PC-3 (cell line): Measurements from ENCODE around the gene RFT1. TPM values are rescaled to one million over a fixed set of nuclear protein-coding genes. Genes with fewer than 3 reads are reported as not detected.

Experiments used
- ATAC-seq: fragments of 200-7000 bp; cut with Tn5 transposase; 2 replicates; pipeline ENCODE4 v1.9.1; 2020; ENCODE audit warnings: mild to moderate bottlenecking, moderate library complexity
- BruUV-seq: library from RNA; stranded (reverse); fragments of 400-500 nt; replicated peaks from 2 replicates; lab custom pipeline; 2021; lab: Mats Ljungman, UMichigan
- CTCF ChIA-PET: fragments of 300-600 bp; sonication (Branson Sonifier 250); formaldehyde crosslinking; loops from one replicate; lab custom pipeline; 2022; ENCODE audit warnings: antibody characterized with exemption; lab: Charles Lee
- POLR2A ChIA-PET: fragments of 300-600 bp; sonication (Branson Sonifier 250); formaldehyde crosslinking; loops from one replicate; lab custom pipeline; 2022; ENCODE audit warnings: antibody characterized with exemption; ENCODE audit not compliant: unreplicated experiment; lab: Charles Lee
- DNase-seq: peaks from one replicate; pipeline ENCODE4 v3.0.0-alpha.2; 2015
- H2AFZ ChIP-seq: fragments of 300-600 bp; sonication (generic); 2 replicates; pipeline ENCODE4 v1.6.0; 2016; ENCODE audit warnings: antibody characterized with exemption, low read length
- H3F3A ChIP-seq: fragments of 300-600 bp; sonication (generic); one replicate; pipeline ENCODE4 v1.6.0; 2017; ENCODE audit warnings: antibody characterized with exemption, low read length, control low read depth, mild to moderate bottlenecking; ENCODE audit not compliant: unreplicated experiment
- H3K27ac ChIP-seq: fragments of 300-600 bp; sonication (generic); 2 replicates; pipeline ENCODE4 v1.5.1; 2016; ENCODE audit warnings: mild to moderate bottlenecking, low read length
- H3K27me3 ChIP-seq: fragments of 300-600 bp; sonication (generic); 2 replicates; pipeline ENCODE4 v1.6.1; 2016; ENCODE audit warnings: low read length, mixed read lengths
- H3K36me3 ChIP-seq: fragments of 300-600 bp; sonication (generic); 2 replicates; pipeline ENCODE4 v1.6.1; 2016; ENCODE audit warnings: low read depth, mixed run types, low read length, mixed read lengths
- H3K4me1 ChIP-seq: fragments of 300-600 bp; sonication (generic); 2 replicates; pipeline ENCODE4 v1.5.1; 2016; ENCODE audit warnings: low read length; ENCODE audit not compliant: insufficient read depth
- H3K4me2 ChIP-seq: fragments of 300-600 bp; sonication (generic); 2 replicates; pipeline ENCODE4 v1.6.0; 2016; ENCODE audit warnings: low read length
- H3K4me3 ChIP-seq: fragments of 300-600 bp; sonication (generic); 2 replicates; pipeline ENCODE4 v1.5.1; 2016; ENCODE audit warnings: mild to moderate bottlenecking, low read length, mixed read lengths
- H3K79me2 ChIP-seq: fragments of 300-600 bp; sonication (generic); 2 replicates; pipeline ENCODE4 v1.6.1; 2017; ENCODE audit warnings: low read length, mixed read lengths
- H3K9ac ChIP-seq: fragments of 300-600 bp; sonication (generic); 2 replicates; pipeline ENCODE4 v1.6.0; 2016; ENCODE audit warnings: mild to moderate bottlenecking, low read length
- H3K9me2 ChIP-seq: fragments of 300-600 bp; sonication (generic); replicated peaks from 2 replicates; pipeline ENCODE4 v1.6.1; 2016; ENCODE audit warnings: mixed run types, low read length, mixed read lengths
- H3K9me3 ChIP-seq: fragments of 300-600 bp; sonication (generic); 2 replicates; pipeline ENCODE4 v1.6.1; 2016; ENCODE audit warnings: low read length, mixed read lengths
- H4K20me1 ChIP-seq: fragments of 300-600 bp; sonication (generic); 2 replicates; pipeline ENCODE4 v1.6.1; 2016; ENCODE audit warnings: low read length, mixed read lengths
- EZH2 ChIP-seq: fragments of 300-600 bp; sonication (generic); IDR thresholded peaks from one replicate; pipeline ENCODE4 v1.6.1; 2017; ENCODE audit warnings: antibody characterized with exemption, mild to moderate bottlenecking, low read length; ENCODE audit not compliant: unreplicated experiment
- EZH2phosphoT487 ChIP-seq: fragments of 300-600 bp; sonication (generic); IDR thresholded peaks from 2 replicates; pipeline ENCODE4 v1.6.1; 2018; ENCODE audit warnings: mild to moderate bottlenecking, antibody characterized with exemption, low read length, borderline replicate concordance
- intact Hi-C: fragments of 100-400 bp; cut with micrococcal nuclease; formaldehyde crosslinking; loops from 2 replicates; pipeline ENCODE4 v1.9.0; 2023
- total RNA-seq: library from RNA; depleted of rRNA; stranded (reverse); fragments of >200 nt; gene quantifications from 2 replicates; pipeline ENCODE4 v1.2.3, GENCODE V29; 2014
- TF ChIP-seq, protein P1 (sequence below): fragments of 300-600 bp; sonication (generic); conservative IDR thresholded peaks from 2 replicates; pipeline ENCODE4 v1.5.1; 2017; ENCODE audit warnings: antibody characterized with exemption, low read depth, mild to moderate bottlenecking, low read length

Gene RFT1
- total RNA-seq, 1 experiment from 2014 or later = 24.6 TPM

DNA sequence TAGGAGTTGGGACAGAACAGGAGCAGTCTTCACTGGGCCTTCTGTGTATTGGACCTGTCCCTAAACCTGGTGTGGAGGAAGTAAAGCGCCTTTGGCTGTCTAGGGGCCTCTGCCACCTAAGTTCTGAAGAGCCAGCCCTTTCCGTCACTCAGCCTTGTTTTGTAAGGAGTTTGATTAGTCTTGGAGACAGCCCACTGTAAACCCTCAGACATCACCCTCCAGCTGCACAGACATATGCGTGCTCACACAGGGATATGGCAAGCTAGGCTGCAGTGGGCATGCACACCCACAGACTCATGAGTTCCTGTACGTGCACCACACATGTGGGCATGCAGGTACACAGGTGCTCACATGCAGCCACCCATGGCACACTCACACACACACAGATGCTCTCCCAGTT lies 36.0 kb upstream of the RFT1 start:
- no peak for DNase-seq
- H3K36me3 ChIP-seq = no peaks in the 10 kb centered on the region; the same call in 1 of the 2 replicates
- H3K9me3 ChIP-seq = no peaks in the 10 kb centered on the region
- peaks cover 88% of the 10 kb centered on the region for H3K79me2 ChIP-seq
- no peak overlapping the region for H3K4me3 ChIP-seq
- ChIA-PET POLR2A (no interaction called here), CTCF (no interaction called here)
- no peak for ATAC-seq
- intact Hi-C loops = no loop called here
- H3K9me2 ChIP-seq = no peaks in the 10 kb centered on the region
- H3K4me1 ChIP-seq = peaks cover 24% of the 10 kb centered on the region
- H3K4me2 ChIP-seq = 0 out of 2 replicates have a peak overlapping the region, but pooled peaks have one; percentile 23
- peaks cover 16% of the 10 kb centered on the region; the same call in 1 of the 2 replicates for H4K20me1 ChIP-seq
- H3F3A ChIP-seq = no peaks in the 10 kb centered on the region
- H3K27me3 ChIP-seq = no peaks in the 10 kb centered on the region
- no TSS peak for BruUV-seq
- H3K9ac ChIP-seq = no peak overlapping the region
- H3K27ac ChIP-seq = no peak overlapping the region
- no peak for TF ChIP-seq EZH2phosphoT487
- TF ChIP-seq, protein P1, sequence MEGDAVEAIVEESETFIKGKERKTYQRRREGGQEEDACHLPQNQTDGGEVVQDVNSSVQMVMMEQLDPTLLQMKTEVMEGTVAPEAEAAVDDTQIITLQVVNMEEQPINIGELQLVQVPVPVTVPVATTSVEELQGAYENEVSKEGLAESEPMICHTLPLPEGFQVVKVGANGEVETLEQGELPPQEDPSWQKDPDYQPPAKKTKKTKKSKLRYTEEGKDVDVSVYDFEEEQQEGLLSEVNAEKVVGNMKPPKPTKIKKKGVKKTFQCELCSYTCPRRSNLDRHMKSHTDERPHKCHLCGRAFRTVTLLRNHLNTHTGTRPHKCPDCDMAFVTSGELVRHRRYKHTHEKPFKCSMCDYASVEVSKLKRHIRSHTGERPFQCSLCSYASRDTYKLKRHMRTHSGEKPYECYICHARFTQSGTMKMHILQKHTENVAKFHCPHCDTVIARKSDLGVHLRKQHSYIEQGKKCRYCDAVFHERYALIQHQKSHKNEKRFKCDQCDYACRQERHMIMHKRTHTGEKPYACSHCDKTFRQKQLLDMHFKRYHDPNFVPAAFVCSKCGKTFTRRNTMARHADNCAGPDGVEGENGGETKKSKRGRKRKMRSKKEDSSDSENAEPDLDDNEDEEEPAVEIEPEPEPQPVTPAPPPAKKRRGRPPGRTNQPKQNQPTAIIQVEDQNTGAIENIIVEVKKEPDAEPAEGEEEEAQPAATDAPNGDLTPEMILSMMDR = no peak
- H2AFZ ChIP-seq = no peak overlapping the region

DNA sequence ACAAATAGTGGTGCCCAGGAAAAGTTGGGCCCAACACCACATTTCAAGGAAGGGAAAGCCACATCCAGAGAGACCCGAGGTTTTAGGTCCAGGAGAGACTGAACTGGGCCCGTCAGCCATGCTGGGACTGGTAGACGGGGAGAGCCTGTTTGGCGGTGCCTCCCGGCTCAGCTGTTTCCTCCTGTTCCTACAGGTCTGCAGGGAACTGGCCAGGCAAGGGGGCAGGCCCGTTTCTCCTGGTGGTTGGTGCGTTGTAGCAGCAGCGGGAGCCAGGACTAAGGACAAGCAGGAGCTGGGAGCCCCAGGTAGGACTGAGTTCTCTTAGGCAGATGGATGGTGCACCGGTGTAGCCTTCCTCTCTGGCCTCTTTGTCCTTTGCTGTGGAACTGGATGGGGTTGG lies 34.7 kb upstream of the RFT1 start:
- no peak for ATAC-seq
- Histone ChIP-seq H2AFZ (no peak overlapping the region), H3K9me2 (no peaks in the 10 kb centered on the region), H3K4me2 (no peak overlapping the region), H3K27ac (no peak overlapping the region), H3K79me2 (peaks cover 75% of the 10 kb centered on the region), H3K36me3 (no peaks in the 10 kb centered on the region; the same call in 1 of the 2 replicates), H3K4me3 (no peak overlapping the region), H4K20me1 (peaks cover 16% of the 10 kb centered on the region; the same call in 1 of the 2 replicates), H3K4me1 (peaks cover 29% of the 10 kb centered on the region), H3K9me3 (no peaks in the 10 kb centered on the region), H3K27me3 (no peaks in the 10 kb centered on the region), H3K9ac (no peak overlapping the region), H3F3A (no peaks in the 10 kb centered on the region)
- no peak for TF ChIP-seq EZH2phosphoT487
- no peak for TF ChIP-seq EZH2
- TF ChIP-seq, protein P1 = no peak
- POLR2A ChIA-PET = no interaction called here
- no peak for DNase-seq
- no TSS peak for BruUV-seq
- CTCF ChIA-PET = no interaction called here
- intact Hi-C loops = no loop called here
